Panc1 (cell line): ENCODE results near the gene TMEM204. TPM values are rescaled to one million over a fixed set of nuclear protein-coding genes. Genes with fewer than 3 reads are reported as not detected.

Experiments used
- ATAC-seq: fragments of 200-7000 bp; cut with Tn5 transposase; 2 replicates; pipeline ENCODE4 v1.9.1; 2020; ENCODE audit warnings: mild to moderate bottlenecking, moderate library complexity
- BruUV-seq: library from RNA; stranded (reverse); fragments of 400-500 nt; replicated peaks from 2 replicates; lab custom pipeline; 2021; lab: Mats Ljungman, UMichigan
- CTCF ChIA-PET: fragments of 300-600 bp; sonication (Branson Sonifier 250); formaldehyde crosslinking; loops from one replicate; lab custom pipeline; 2022; ENCODE audit warnings: antibody characterized with exemption; lab: Charles Lee
- POLR2A ChIA-PET: fragments of 300-600 bp; sonication (Branson Sonifier 250); formaldehyde crosslinking; loops from one replicate; lab custom pipeline; 2022; ENCODE audit warnings: antibody characterized with exemption; lab: Charles Lee
- DNase-seq: peaks from one replicate; pipeline ENCODE4 v3.0.0-alpha.2; 2010; ENCODE audit warnings: low read depth, low spot score
- H3K27ac ChIP-seq: 2 replicates; pipeline ENCODE4 v1.5.1; 2011; ENCODE audit warnings: mild to moderate bottlenecking, low read length, inconsistent platforms
- H3K27me3 ChIP-seq: fragments of 200-500 bp; sonication (Bioruptor generic); 2 replicates; pipeline ENCODE4 v1.6.0; 2014; ENCODE audit warnings: low read length, inconsistent platforms; ENCODE audit not compliant: control insufficient read depth, insufficient read depth
- H3K36me3 ChIP-seq: fragments of 200-500 bp; sonication (Bioruptor generic); 2 replicates; pipeline ENCODE4 v1.5.1; 2014; ENCODE audit warnings: inconsistent platforms, mild to moderate bottlenecking, low read length, moderate library complexity; ENCODE audit not compliant: control insufficient read depth, insufficient read depth
- H3K4me1 ChIP-seq: 2 replicates; pipeline ENCODE4 v1.5.1; 2011; ENCODE audit warnings: inconsistent platforms, mild to moderate bottlenecking, low read length, moderate library complexity; ENCODE audit not compliant: control insufficient read depth, insufficient read depth
- H3K4me3 ChIP-seq, 2 experiments: 2 replicates each; pipeline ENCODE4 v1.5.1; 2011 to 2012; ENCODE audit warnings: low read depth in 2 of 2, low read length in 2 of 2, mild to moderate bottlenecking in 2 of 2, inconsistent platforms in 1 of 2, moderate library complexity in 1 of 2
- H3K9me3 ChIP-seq: fragments of 200-500 bp; sonication (Bioruptor generic); 2 replicates; pipeline ENCODE4 v1.5.1; 2014; ENCODE audit warnings: low read depth, mild to moderate bottlenecking, inconsistent platforms, low read length, moderate library complexity; ENCODE audit not compliant: control insufficient read depth, insufficient read depth
- CTCF ChIP-seq: fragments of 450-650 bp; IDR thresholded peaks from 2 replicates; pipeline ENCODE4 v1.5.1; 2017; ENCODE audit warnings: mild to moderate bottlenecking
- POLR2AphosphoS5 ChIP-seq: IDR thresholded peaks from 2 replicates; pipeline ENCODE4 v1.6.1; 2012; ENCODE audit warnings: mild to moderate bottlenecking, low read depth, low read length, moderate library complexity
- REST ChIP-seq, 2 experiments: IDR thresholded peaks; 2 replicates each; pipeline ENCODE4 v1.6.1; 2011 to 2012; ENCODE audit warnings: low read depth in 2 of 2, control low read depth in 1 of 2, low read length in 1 of 2, mild to moderate bottlenecking in 1 of 2, moderate library complexity in 1 of 2; ENCODE audit not compliant: insufficient read depth in 1 of 2
- SIN3A ChIP-seq: IDR thresholded peaks from 2 replicates; pipeline ENCODE4 v1.6.1; 2012; ENCODE audit warnings: low read depth, mild to moderate bottlenecking, low read length, moderate library complexity, borderline replicate concordance; ENCODE audit not compliant: insufficient read depth
- TCF7L2 ChIP-seq: IDR thresholded peaks from 2 replicates; pipeline ENCODE4 v1.6.1; 2011; ENCODE audit warnings: mild to moderate bottlenecking, low read depth, low read length, inconsistent platforms
- in situ Hi-C: cut with HindIII; loops from 2 replicates; pipeline ENCODE4 v1.10.0; 2016; ENCODE audit warnings: low sequenced_read_pairs, low pct_unique_long_range_greater_than_20kb
- intact Hi-C: fragments of 100-400 bp; cut with micrococcal nuclease; formaldehyde crosslinking; loops from one replicate; pipeline ENCODE4 v1.10.0; 2022; ENCODE audit not compliant: unreplicated experiment
- total RNA-seq: library from RNA; stranded (reverse); gene quantifications from one replicate; pipeline ENCODE4 v1.2.1, GENCODE V29; 2021; ENCODE audit not compliant: unreplicated experiment

Gene TMEM204
- total RNA-seq, 1 experiment from 2014 or later = 0.13 TPM

DNA sequence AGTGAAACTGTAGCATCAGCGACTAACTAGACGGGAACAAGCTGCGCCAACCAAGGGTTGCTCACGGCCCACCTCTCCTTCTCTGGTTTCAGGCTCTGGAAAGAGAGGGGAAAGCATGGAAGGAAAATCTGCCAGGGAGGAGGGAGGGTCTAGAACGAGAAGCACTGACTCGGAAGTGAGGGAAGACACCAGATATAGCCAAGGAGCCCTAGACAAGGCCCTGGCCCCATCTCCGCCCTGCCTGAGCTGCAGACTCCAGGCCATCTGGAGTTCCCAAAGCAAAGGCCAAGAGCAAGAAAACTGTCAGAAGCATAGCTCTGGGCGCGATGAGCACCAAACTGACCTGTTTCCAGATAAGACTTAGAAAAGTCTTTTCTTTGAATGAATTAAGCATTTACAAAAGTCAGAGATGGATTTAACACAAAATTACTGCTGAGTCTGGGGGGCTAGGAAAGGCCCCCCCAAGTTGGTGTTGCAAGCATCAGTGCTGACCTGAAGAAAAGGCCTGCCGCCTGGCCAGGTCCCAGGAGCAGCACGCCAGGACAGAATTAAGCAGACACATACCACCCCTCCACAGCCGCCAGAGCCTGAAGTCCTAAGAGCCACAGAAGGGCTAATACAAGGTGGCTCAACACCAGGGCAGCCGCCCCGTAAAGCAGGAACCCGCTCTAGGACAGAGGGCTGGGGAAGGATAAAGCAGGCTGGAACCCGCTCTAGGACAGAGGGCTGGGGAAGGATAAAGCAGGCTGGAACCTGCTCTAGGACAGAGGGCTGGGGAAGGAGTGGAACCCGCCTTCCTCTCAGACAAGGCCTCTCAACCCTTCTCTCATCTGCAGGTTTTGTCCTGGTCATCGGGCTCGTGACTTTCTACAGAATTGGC, 20.7 kb downstream of the TMEM204 start:
- Histone ChIP-seq H3K27ac (no peak overlapping the region), H3K4me1 (no peaks in the 10 kb centered on the region), H3K36me3 (no peaks in the 10 kb centered on the region; the same call in 1 of the 2 replicates), H3K9me3 (no peaks in the 10 kb centered on the region), H3K4me3 (no peak overlapping the region), H3K27me3 (no peaks in the 10 kb centered on the region)
- TF ChIP-seq POLR2AphosphoS5 (no peak), SIN3A (no peak), CTCF (no peak), TCF7L2 (no peak), REST (IDR thresholded peaks at IDR 0.05; ENCODE audit: insufficient read depth in 1 of 2, low read depth in 2 of 2, low read length in 1 of 2) (no peak)
- BruUV-seq = no TSS peak
- DNase-seq (no peak), ATAC-seq (peak; percentile 52)
- in situ Hi-C loops (no loop called here), intact Hi-C loops (no loop called here)
- POLR2A ChIA-PET = no interaction called here
- CTCF ChIA-PET = no interaction called here

GRCh38 chr16:1554826-1555445, 21.5 kb downstream of the TMEM204 start:
- DNase-seq = no peak

More at GRCh38 chr16:1554826-1555445, 21.5 kb downstream of the TMEM204 start:
- CTCF ChIA-PET = no interaction called here
- Histone ChIP-seq H3K4me3 (no peak overlapping the region), H3K4me1 (no peaks in the 10 kb centered on the region), H3K36me3 (no peaks in the 10 kb centered on the region; the same call in 1 of the 2 replicates), H3K9me3 (no peaks in the 10 kb centered on the region), H3K27ac (no peak overlapping the region), H3K27me3 (no peaks in the 10 kb centered on the region)
- POLR2A ChIA-PET = no interaction called here
- 0 out of 2 replicates have a peak, but pooled peaks have one; percentile 14 for ATAC-seq
- BruUV-seq = no TSS peak
- intact Hi-C loops (no loop called here), in situ Hi-C loops (no loop called here)
- TF ChIP-seq CTCF (no peak), REST (IDR thresholded peaks at IDR 0.05; ENCODE audit: insufficient read depth in 1 of 2, low read depth in 2 of 2, low read length in 1 of 2) (no peak), POLR2AphosphoS5 (no peak), SIN3A (no peak), TCF7L2 (no peak)
